ENCODE data around the gene NKD2.

Gene NKD2

DNA sequence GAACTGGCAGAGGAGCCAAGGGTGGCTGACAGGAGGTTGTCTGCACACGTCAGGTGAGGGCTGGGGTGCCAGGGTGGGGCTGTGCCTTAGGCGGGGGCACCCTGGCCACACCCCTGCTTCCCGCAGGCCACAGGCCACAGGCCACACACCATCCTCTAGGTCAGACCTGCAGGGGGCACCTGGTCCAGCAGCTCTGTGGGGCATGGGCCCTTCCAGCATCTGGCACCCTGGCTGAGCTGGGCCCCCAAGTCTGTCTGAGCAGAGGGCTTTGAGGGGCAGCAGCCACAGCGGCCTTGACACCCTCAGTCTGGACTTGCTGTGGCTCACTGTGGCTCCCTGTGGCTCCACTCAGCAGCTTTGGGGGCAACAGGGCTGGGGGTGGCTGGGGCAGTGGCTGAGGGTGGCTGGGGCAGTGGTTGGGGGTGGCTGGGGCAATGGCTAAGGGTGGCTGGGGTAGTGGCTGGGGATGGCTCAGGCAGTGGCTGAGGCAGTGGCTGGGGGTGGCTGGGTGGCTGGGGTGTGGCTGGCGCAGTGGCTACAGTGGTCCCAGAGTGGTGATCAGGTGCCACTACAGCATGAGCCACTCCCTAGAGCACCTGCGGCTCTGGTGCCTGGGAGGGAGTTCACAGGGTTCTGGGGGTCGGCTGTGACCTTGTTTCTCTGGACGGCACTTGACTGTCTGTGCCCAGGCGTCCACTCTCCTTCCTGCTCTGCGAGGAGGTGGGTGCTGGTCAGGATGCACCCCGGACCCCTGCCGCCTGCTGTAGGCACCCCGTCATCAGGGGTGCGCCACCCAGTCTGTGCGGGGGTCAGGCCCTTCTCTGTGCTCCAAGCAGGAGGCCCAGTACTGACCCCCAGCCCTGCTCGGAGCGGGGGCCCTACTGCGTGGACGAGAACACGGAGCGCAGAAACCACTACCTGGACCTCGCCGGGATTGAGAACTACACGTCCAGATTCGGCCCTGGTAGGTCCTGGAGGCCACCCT lies 27.1 kb downstream of the NKD2 start:
- no peaks in the 10 kb centered on the region for H3K9me2 ChIP-seq (replicated peaks; ENCODE audit: insufficient read depth, low read length)
- H3K4me2 ChIP-seq (ENCODE audit: low read depth, low read length): no peak overlapping the region
- H3K4me1 ChIP-seq (ENCODE audit: low read length): no peaks in the 10 kb centered on the region
- H3K27me3 ChIP-seq (replicated peaks; ENCODE audit: insufficient read depth, low read length): peaks cover 25% of the 10 kb centered on the region
- no peak overlapping the region for H3K27ac ChIP-seq (ENCODE audit: low read length)
- DNase-seq: no peak
- H2AFZ ChIP-seq (ENCODE audit: low read length): no peak overlapping the region
- no peaks in the 10 kb centered on the region for H3K36me3 ChIP-seq (replicated peaks; ENCODE audit: insufficient read depth, low read length)
- H3K4me3 ChIP-seq (ENCODE audit: low read length): no peak overlapping the region
- no peaks in the 10 kb centered on the region for H4K20me1 ChIP-seq (ENCODE audit: insufficient read depth, low read length)
- no peak overlapping the region for H3K9ac ChIP-seq (ENCODE audit: low read length)
- no peaks in the 10 kb centered on the region for H3F3A ChIP-seq (ENCODE audit: insufficient read depth, low read length)
- no peaks in the 10 kb centered on the region for H3K9me3 ChIP-seq (replicated peaks; ENCODE audit: insufficient read depth, low read length)
- H3K79me2 ChIP-seq (ENCODE audit: low read length): peaks cover 7% of the 10 kb centered on the region; the same call in 1 of the 2 replicates
- TF ChIP-seq, protein P1, sequence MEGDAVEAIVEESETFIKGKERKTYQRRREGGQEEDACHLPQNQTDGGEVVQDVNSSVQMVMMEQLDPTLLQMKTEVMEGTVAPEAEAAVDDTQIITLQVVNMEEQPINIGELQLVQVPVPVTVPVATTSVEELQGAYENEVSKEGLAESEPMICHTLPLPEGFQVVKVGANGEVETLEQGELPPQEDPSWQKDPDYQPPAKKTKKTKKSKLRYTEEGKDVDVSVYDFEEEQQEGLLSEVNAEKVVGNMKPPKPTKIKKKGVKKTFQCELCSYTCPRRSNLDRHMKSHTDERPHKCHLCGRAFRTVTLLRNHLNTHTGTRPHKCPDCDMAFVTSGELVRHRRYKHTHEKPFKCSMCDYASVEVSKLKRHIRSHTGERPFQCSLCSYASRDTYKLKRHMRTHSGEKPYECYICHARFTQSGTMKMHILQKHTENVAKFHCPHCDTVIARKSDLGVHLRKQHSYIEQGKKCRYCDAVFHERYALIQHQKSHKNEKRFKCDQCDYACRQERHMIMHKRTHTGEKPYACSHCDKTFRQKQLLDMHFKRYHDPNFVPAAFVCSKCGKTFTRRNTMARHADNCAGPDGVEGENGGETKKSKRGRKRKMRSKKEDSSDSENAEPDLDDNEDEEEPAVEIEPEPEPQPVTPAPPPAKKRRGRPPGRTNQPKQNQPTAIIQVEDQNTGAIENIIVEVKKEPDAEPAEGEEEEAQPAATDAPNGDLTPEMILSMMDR (IDR thresholded peaks at IDR 0.05; ENCODE audit: low read length): no peak
- TF ChIP-seq EZH2phosphoT487 (IDR thresholded peaks at IDR 0.05; ENCODE audit: low read length) (no peak), EZH2 (optimal IDR thresholded peaks at IDR 0.05; ENCODE audit: low read depth, low read length) (no peak)

DNA sequence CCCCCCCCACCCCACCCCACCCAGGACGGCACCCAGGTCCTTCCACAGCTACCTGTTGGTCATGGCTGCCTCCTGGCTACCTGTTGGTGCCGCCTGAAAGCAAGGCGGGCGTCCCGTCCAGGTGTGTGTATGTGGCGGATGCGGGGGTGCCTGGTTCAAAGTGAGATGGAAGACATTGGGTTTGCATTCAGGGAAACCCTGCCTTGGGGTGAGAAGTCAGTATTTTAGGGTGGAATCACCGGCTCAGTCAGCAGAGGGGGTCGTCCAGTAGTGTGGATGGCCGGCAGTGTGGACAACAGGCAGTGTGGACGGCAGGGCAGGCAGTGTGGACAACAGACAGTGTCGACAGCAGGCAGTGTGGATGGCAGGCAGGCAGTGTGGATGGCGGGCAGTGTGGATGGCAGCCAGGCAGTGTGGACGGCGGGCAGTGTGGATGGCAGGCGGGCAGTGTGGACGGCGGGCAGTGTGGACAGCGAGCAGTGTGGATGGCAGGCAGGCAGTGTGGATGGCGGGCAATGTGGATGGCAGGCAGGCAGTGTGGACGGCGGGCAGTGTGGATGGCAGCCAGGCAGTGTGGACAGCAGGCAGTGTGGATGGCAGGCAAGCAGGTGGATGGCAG lies 28.0 kb downstream of the NKD2 start:
- Histone ChIP-seq H3K27ac (ENCODE audit: low read length) (no peak overlapping the region), H3K9me2 (replicated peaks; ENCODE audit: insufficient read depth, low read length) (no peaks in the 10 kb centered on the region), H4K20me1 (ENCODE audit: insufficient read depth, low read length) (no peaks in the 10 kb centered on the region), H3K79me2 (ENCODE audit: low read length) (0 out of 2 replicates have a peak, but pooled peaks cover 2% of the 10 kb centered on the region), H3K36me3 (replicated peaks; ENCODE audit: insufficient read depth, low read length) (no peaks in the 10 kb centered on the region), H3K9ac (ENCODE audit: low read length) (no peak overlapping the region), H3K4me1 (ENCODE audit: low read length) (no peaks in the 10 kb centered on the region), H3K27me3 (replicated peaks; ENCODE audit: insufficient read depth, low read length) (peaks cover 19% of the 10 kb centered on the region), H2AFZ (ENCODE audit: low read length) (no peak overlapping the region), H3K4me2 (ENCODE audit: low read depth, low read length) (no peak overlapping the region), H3F3A (ENCODE audit: insufficient read depth, low read length) (no peaks in the 10 kb centered on the region), H3K9me3 (replicated peaks; ENCODE audit: insufficient read depth, low read length) (no peaks in the 10 kb centered on the region), H3K4me3 (ENCODE audit: low read length) (no peak overlapping the region)
- no peak for DNase-seq
- TF ChIP-seq, protein P1 (IDR thresholded peaks at IDR 0.05; ENCODE audit: low read length): no peak
- TF ChIP-seq EZH2phosphoT487 (IDR thresholded peaks at IDR 0.05; ENCODE audit: low read length): no peak

DNA sequence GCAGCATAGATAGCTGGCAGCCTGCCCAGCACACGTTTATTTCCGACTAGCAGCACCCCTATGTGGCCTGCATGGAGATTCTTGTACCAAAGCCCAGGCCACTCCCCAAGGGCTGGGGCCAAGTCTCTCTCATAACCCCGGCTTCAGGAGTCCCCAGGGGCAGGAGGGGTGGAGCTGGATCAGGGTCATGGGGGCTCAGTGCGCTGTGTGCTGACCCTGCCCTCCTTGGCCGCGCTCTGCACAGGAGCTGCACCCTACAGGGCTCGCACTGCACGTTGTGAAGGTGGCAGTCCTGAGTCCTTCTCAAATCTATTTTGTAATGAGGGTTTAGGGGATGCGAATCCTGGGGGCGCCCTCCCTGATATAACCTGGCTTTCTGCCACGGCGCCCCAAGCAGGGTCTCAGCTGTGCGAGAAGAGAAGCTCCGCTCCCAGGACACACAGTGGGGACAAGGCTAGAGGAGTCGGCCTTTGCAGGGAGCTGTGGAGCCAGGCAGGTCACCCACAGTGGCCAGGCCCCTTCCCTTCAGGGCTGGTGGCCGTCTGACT lies 28.6 kb downstream of the NKD2 start:
- Histone ChIP-seq H3K9me2 (replicated peaks; ENCODE audit: insufficient read depth, low read length) (no peaks in the 10 kb centered on the region), H3K27ac (ENCODE audit: low read length) (no peak overlapping the region), H3K79me2 (ENCODE audit: low read length) (0 out of 2 replicates have a peak, but pooled peaks cover 2% of the 10 kb centered on the region), H3K4me2 (ENCODE audit: low read depth, low read length) (no peak overlapping the region), H3F3A (ENCODE audit: insufficient read depth, low read length) (no peaks in the 10 kb centered on the region), H2AFZ (ENCODE audit: low read length) (no peak overlapping the region), H4K20me1 (ENCODE audit: insufficient read depth, low read length) (no peaks in the 10 kb centered on the region), H3K9me3 (replicated peaks; ENCODE audit: insufficient read depth, low read length) (no peaks in the 10 kb centered on the region), H3K4me3 (ENCODE audit: low read length) (no peak overlapping the region), H3K27me3 (replicated peaks; ENCODE audit: insufficient read depth, low read length) (peaks cover 18% of the 10 kb centered on the region), H3K4me1 (ENCODE audit: low read length) (no peaks in the 10 kb centered on the region), H3K36me3 (replicated peaks; ENCODE audit: insufficient read depth, low read length) (no peaks in the 10 kb centered on the region), H3K9ac (ENCODE audit: low read length) (no peak overlapping the region)
- DNase-seq: no peak
- TF ChIP-seq, protein P1 (IDR thresholded peaks at IDR 0.05; ENCODE audit: low read length): no peak
- no peak for TF ChIP-seq EZH2 (optimal IDR thresholded peaks at IDR 0.05; ENCODE audit: low read depth, low read length)
- TF ChIP-seq EZH2phosphoT487 (IDR thresholded peaks at IDR 0.05; ENCODE audit: low read length): no peak

Data from MM.1S (cell line).